Caco-2 (cell line): Measurements from ENCODE around the gene MAN1B1. TPM values are rescaled to one million over a fixed set of nuclear protein-coding genes. Genes with fewer than 3 reads are reported as not detected.
A peak's percentile ranks its signal among the peaks of the same experiment; 100 is the strongest.

Experiments
- BruUV-seq: library from RNA; stranded (reverse); fragments of 400-500 nt; replicated peaks from 2 replicates; lab custom pipeline; 2021; lab: Mats Ljungman, UMichigan
- CTCF ChIA-PET: fragments of 300-600 bp; sonication (Branson Sonifier 250); formaldehyde crosslinking; loops from one replicate; lab custom pipeline; 2022; ENCODE audit warnings: antibody characterized with exemption; lab: Charles Lee
- POLR2A ChIA-PET: fragments of 300-600 bp; sonication (Branson Sonifier 250); formaldehyde crosslinking; loops from one replicate; lab custom pipeline; 2022; ENCODE audit warnings: antibody characterized with exemption; lab: Charles Lee
- DNase-seq, 2 experiments: peaks; one replicate each; pipeline versions ENCODE4 v3.0.0 to v3.0.0-alpha.2; 2020 to 2022
- H3K27me3 ChIP-seq: replicated peaks from 2 replicates; pipeline ENCODE4 v1.6.0; 2011; ENCODE audit warnings: low read length; ENCODE audit not compliant: control insufficient read depth, insufficient read depth
- H3K36me3 ChIP-seq: 2 replicates; pipeline ENCODE4 v1.5.1; 2011; ENCODE audit warnings: low read length; ENCODE audit not compliant: control insufficient read depth, insufficient read depth
- H3K4me1 ChIP-seq: fragments of 250-450 bp; sonication (Bioruptor Pico); 2 replicates; pipeline ENCODE4 v1.5.1; 2020; ENCODE audit warnings: mild to moderate bottlenecking
- H3K4me3 ChIP-seq: 2 replicates; pipeline ENCODE4 v1.5.1; 2011; ENCODE audit warnings: low read depth, mild to moderate bottlenecking, control low read depth, low read length
- H3K9me3 ChIP-seq: fragments of 250-450 bp; sonication (Bioruptor Pico); 2 replicates; pipeline ENCODE4 v1.5.1; 2020; ENCODE audit warnings: mild to moderate bottlenecking, moderate library complexity
- H3K27ac Mint-ChIP-seq: one replicate; pipeline ENCODE4 v1.8.0; 2022; ENCODE audit warnings: mixed read lengths; ENCODE audit not compliant: unreplicated experiment
- H3K27me3 Mint-ChIP-seq: one replicate; pipeline ENCODE4 v1.8.0; 2022; ENCODE audit warnings: mixed read lengths; ENCODE audit not compliant: insufficient read depth, unreplicated experiment
- H3K36me3 Mint-ChIP-seq: one replicate; pipeline ENCODE4 v1.8.0; 2022; ENCODE audit warnings: mild to moderate bottlenecking, mixed read lengths; ENCODE audit not compliant: insufficient read depth, unreplicated experiment
- H3K4me1 Mint-ChIP-seq: one replicate; pipeline ENCODE4 v1.8.0; 2022; ENCODE audit warnings: low read depth, mixed read lengths; ENCODE audit not compliant: unreplicated experiment
- H3K4me3 Mint-ChIP-seq: one replicate; pipeline ENCODE4 v1.8.0; 2022; ENCODE audit warnings: mild to moderate bottlenecking, moderate library complexity, mixed read lengths; ENCODE audit not compliant: unreplicated experiment
- H3K9me3 Mint-ChIP-seq: one replicate; pipeline ENCODE4 v1.8.0; 2022; ENCODE audit warnings: mixed read lengths; ENCODE audit not compliant: unreplicated experiment
- CTCF ChIP-seq, 2 experiments: fragments of 200-600 bp in 1 of 2; IDR thresholded peaks; 1 replicate in 1 of 2; 2 replicates in 1 of 2; pipeline versions ENCODE4 v1.5.1 to v1.8.0; 2011 to 2022; ENCODE audit warnings: antibody characterized with exemption in 1 of 2, control low read depth in 1 of 2, inconsistent platforms in 1 of 2, low read depth in 1 of 2, low read length in 1 of 2, mild to moderate bottlenecking in 1 of 2, moderate library complexity in 1 of 2; ENCODE audit not compliant: insufficient read depth in 1 of 2, severe bottlenecking in 1 of 2, unreplicated experiment in 1 of 2
- intact Hi-C: fragments of 100-400 bp; cut with micrococcal nuclease; formaldehyde crosslinking; loops from one replicate; pipeline ENCODE4 v1.10.0; 2022; ENCODE audit not compliant: unreplicated experiment
- total RNA-seq: library from RNA; stranded (reverse); gene quantifications from 2 replicates; pipeline ENCODE4 v1.2.3, GENCODE V29; 2022

MAN1B1 gene
- total RNA-seq, 1 experiment from 2014 or later = 57.7 TPM

GRCh38 chr9:137044502-137045177 is 42.1 kb upstream of the MAN1B1 start:
- no peaks in the 10 kb centered on the region for H3K9me3 Mint-ChIP-seq
- no peak for DNase-seq

GRCh38 chr9:137045294-137046087 is 41.3 kb upstream of the MAN1B1 start:
- peak in 1 of 2 experiments; percentile 28 for DNase-seq
- no peaks in the 10 kb centered on the region for H3K4me1 Mint-ChIP-seq
- Histone ChIP-seq H3K36me3 (no peaks in the 10 kb centered on the region), H3K4me1 (0 out of 2 replicates have a peak, but pooled peaks cover 5% of the 10 kb centered on the region), H3K9me3 (no peaks in the 10 kb centered on the region), H3K4me3 (peak overlapping the region; percentile 63), H3K27me3 (no peaks in the 10 kb centered on the region)
- H3K27ac Mint-ChIP-seq = no peak overlapping the region
- POLR2A ChIA-PET = no interaction called here
- CTCF ChIA-PET = interaction anchor here (1.0 to 1.6 kb wide), 5 partner anchors 10 to 22 kb away, joined by 3 to 31 read pairs (median 9); no protein-coding TSS in a partner anchor
- H3K27me3 Mint-ChIP-seq = no peaks in the 10 kb centered on the region
- TF ChIP-seq CTCF (IDR thresholded peaks at IDR 0.05; ENCODE audit: insufficient read depth in 1 of 2, low read depth in 1 of 2, low read length in 1 of 2, severe bottlenecking in 1 of 2, unreplicated experiment in 1 of 2) = no peak
- H3K4me3 Mint-ChIP-seq = peak overlapping the region; percentile 79
- intact Hi-C loops = loop anchor here (1.0 kb wide), 1 partner anchor 25 kb away; the partner anchor contains the start of gene SAPCD2
- no peaks in the 10 kb centered on the region for H3K36me3 Mint-ChIP-seq
- H3K9me3 Mint-ChIP-seq = no peaks in the 10 kb centered on the region
- no TSS peak for BruUV-seq

More at GRCh38 chr9:137044502-137045177, 42.1 kb upstream of the MAN1B1 start:
- H3K36me3 Mint-ChIP-seq = no peaks in the 10 kb centered on the region
- peak overlapping the region; percentile 79 for H3K4me3 Mint-ChIP-seq
- BruUV-seq = no TSS peak
- no peak for TF ChIP-seq CTCF (IDR thresholded peaks at IDR 0.05; ENCODE audit: insufficient read depth in 1 of 2, low read depth in 1 of 2, low read length in 1 of 2, severe bottlenecking in 1 of 2, unreplicated experiment in 1 of 2)
- Histone ChIP-seq H3K9me3 (no peaks in the 10 kb centered on the region), H3K4me3 (peak overlapping the region; percentile 63), H3K36me3 (no peaks in the 10 kb centered on the region), H3K4me1 (0 out of 2 replicates have a peak, but pooled peaks cover 5% of the 10 kb centered on the region), H3K27me3 (no peaks in the 10 kb centered on the region)
- intact Hi-C loops = no loop called here
- ChIA-PET POLR2A (no interaction called here), CTCF (interaction anchor here (1.0 to 1.1 kb wide), 2 partner anchors 15 to 23 kb away, joined by 3 read pairs; no protein-coding TSS in a partner anchor)
- H3K27me3 Mint-ChIP-seq = no peaks in the 10 kb centered on the region
- H3K27ac Mint-ChIP-seq = no peak overlapping the region
- H3K4me1 Mint-ChIP-seq = no peaks in the 10 kb centered on the region
